HepG2 (cell line): Measurements from ENCODE around the gene INHBC. TPM values are rescaled to one million over a fixed set of nuclear protein-coding genes. Genes with fewer than 3 reads are reported as not detected.

Source experiments
- ATF7 ChIP-seq, 2 experiments: fragments of 450-650 bp in 1 of 2; sonication (generic) in 1 of 2; formaldehyde crosslinking in 1 of 2; IDR thresholded peaks; 2 replicates each; pipeline versions ENCODE4 v1.4.0 to v1.6.1; 2016 to 2020; ENCODE audit warnings: antibody characterized with exemption in 1 of 2, mild to moderate bottlenecking in 1 of 2, missing genetic modification reagents in 1 of 2
- ERF ChIP-seq: IDR thresholded peaks from 2 replicates; pipeline ENCODE4 v1.6.1; 2018; ENCODE audit warnings: missing biosample characterization, missing genetic modification reagents
- FOXO1 ChIP-seq: sonication (generic); formaldehyde crosslinking; IDR thresholded peaks from 2 replicates; pipeline ENCODE4 v1.4.0; 2020; ENCODE audit warnings: missing genetic modification reagents
- HMGXB3 ChIP-seq: sonication (generic); formaldehyde crosslinking; IDR thresholded peaks from 2 replicates; pipeline ENCODE4 v1.4.0; 2020; ENCODE audit warnings: missing genetic modification reagents, borderline replicate concordance
- KDM3A ChIP-seq: IDR thresholded peaks from 2 replicates; pipeline ENCODE4 v1.6.1; 2018; ENCODE audit warnings: low read depth, missing compliant biosample characterization
- MEIS1 ChIP-seq: sonication (generic); formaldehyde crosslinking; IDR thresholded peaks from 2 replicates; pipeline ENCODE4 v1.9.0; 2021; ENCODE audit warnings: mild to moderate bottlenecking, missing genetic modification reagents, moderate library complexity, borderline replicate concordance
- MYNN ChIP-seq: sonication (generic); formaldehyde crosslinking; IDR thresholded peaks from 2 replicates; pipeline ENCODE4 v1.4.0; 2020; ENCODE audit warnings: mild to moderate bottlenecking, low read depth, missing genetic modification reagents
- NR2C2 ChIP-seq: sonication (generic); formaldehyde crosslinking; IDR thresholded peaks from 2 replicates; pipeline ENCODE4 v1.4.0; 2020; ENCODE audit warnings: missing genetic modification reagents, mild to moderate bottlenecking, moderate library complexity, borderline replicate concordance
- NR2F6 ChIP-seq, 2 experiments: IDR thresholded peaks; 2 replicates each; pipeline ENCODE4 v1.6.1; 2016; ENCODE audit warnings: antibody characterized with exemption in 1 of 2, mild to moderate bottlenecking in 1 of 2
- SALL1 ChIP-seq: sonication (generic); formaldehyde crosslinking; IDR thresholded peaks from 2 replicates; pipeline ENCODE4 v1.8.0; 2022; ENCODE audit warnings: mild to moderate bottlenecking, missing genetic modification reagents
- SIX1 ChIP-seq: sonication (generic); formaldehyde crosslinking; IDR thresholded peaks from 2 replicates; pipeline ENCODE4 v1.4.0; 2020; ENCODE audit warnings: missing genetic modification reagents, borderline replicate concordance
- SPEN ChIP-seq: sonication (generic); formaldehyde crosslinking; IDR thresholded peaks from 2 replicates; pipeline ENCODE4 v1.5.1; 2020; ENCODE audit warnings: low read depth, mild to moderate bottlenecking, missing genetic modification reagents
- SRSF4 ChIP-seq: fragments of 200-400 bp; formaldehyde crosslinking; IDR thresholded peaks from one replicate; pipeline ENCODE4 v1.6.1; 2018; ENCODE audit warnings: mild to moderate bottlenecking, low read depth, low read length, moderate library complexity; ENCODE audit not compliant: poor library complexity, severe bottlenecking
- YEATS4 ChIP-seq: sonication (generic); formaldehyde crosslinking; IDR thresholded peaks from 2 replicates; pipeline ENCODE4 v1.4.0; 2020; ENCODE audit warnings: missing genetic modification reagents, borderline replicate concordance
- ZNF12 ChIP-seq: sonication (generic); formaldehyde crosslinking; IDR thresholded peaks from 2 replicates; pipeline ENCODE4 v1.5.0; 2020; ENCODE audit warnings: missing genetic modification reagents
- polyA plus RNA-seq, 8 experiments: library from polyadenylated mRNA; depleted of rRNA in 3 of 8; stranded (reverse) in 7 of 8; unstranded in 1 of 8; fragments of >200 nt; fragmentation: Illumina TruSeq in 4 of 8; extraction: Trizol in 4 of 8; gene quantifications; 2 replicates each; pipeline versions ENCODE4 v1.2.1 to v1.2.3, GENCODE V29; 2011 to 2016; ENCODE audit warnings: low read depth in 4 of 8, missing spikeins in 1 of 8, mixed read lengths in 1 of 8; ENCODE audit not compliant: insufficient read depth in 1 of 8
- total RNA-seq, 5 experiments: library from RNA; depleted of rRNA; stranded (reverse); fragments of >200 nt; fragmentation: Illumina TruSeq; extraction: Trizol; gene quantifications; 2 replicates each; pipeline ENCODE4 v1.2.3, GENCODE V29; 2016; ENCODE audit warnings: low read depth in 1 of 5
- TF ChIP-seq, protein P1 (sequence below): sonication (generic); formaldehyde crosslinking; IDR thresholded peaks from 2 replicates; pipeline ENCODE4 v1.5.0; 2020; ENCODE audit warnings: missing genetic modification reagents, mild to moderate bottlenecking, borderline replicate concordance
- TF ChIP-seq, protein P2 (sequence below): sonication (generic); formaldehyde crosslinking; IDR thresholded peaks from 2 replicates; pipeline ENCODE4 v1.4.0; 2020; ENCODE audit warnings: missing genetic modification reagents

INHBC gene
- total and polyA plus RNA-seq, 2 of the 13 experiments (the other 11 are each of a cell fraction or from before 2014, with no cell fraction given), result 1.8 to 13.8 TPM

DNA sequence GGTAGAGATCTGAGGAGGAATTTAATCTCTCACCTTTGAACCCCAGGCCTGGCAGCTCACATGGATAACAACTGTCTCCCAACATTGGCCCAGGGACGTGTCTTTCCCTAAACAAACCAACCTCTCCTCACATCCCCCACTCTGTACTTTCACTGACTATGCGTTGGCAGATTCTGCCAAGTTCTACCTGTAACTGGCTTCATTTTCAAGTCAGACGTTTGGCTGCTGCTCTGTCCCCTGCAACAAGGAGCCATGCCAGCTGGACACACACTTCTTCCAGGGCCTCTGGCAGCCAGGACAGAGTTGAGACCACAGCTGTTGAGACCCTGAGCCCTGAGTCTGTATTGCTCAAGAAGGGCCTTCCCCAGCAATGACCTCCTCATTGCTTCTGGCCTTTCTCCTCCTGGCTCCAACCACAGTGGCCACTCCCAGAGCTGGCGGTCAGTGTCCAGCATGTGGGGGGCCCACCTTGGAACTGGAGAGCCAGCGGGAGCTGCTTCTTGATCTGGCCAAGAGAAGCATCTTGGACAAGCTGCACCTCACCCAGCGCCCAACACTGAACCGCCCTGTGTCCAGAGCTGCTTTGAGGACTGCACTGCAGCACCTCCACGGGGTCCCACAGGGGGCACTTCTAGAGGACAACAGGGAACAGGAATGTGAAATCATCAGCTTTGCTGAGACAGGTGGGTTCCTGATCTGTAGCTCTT is at the start of gene INHBC (continued):
- TF ChIP-seq HMGXB3 (CRISPR knock-in tag), result no peak
- TF ChIP-seq YEATS4, result peak; percentile 60; the same call in 1 of the 2 replicates
- TF ChIP-seq, protein P1, sequence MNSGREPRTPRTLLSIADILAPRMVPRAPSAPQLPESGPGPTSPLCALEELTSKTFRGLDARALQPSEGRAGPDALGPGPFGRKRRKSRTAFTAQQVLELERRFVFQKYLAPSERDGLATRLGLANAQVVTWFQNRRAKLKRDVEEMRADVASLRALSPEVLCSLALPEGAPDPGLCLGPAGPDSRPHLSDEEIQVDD, result no peak
- no peak for TF ChIP-seq FOXO1 (CRISPR knock-in tag)
- TF ChIP-seq ERF (CRISPR knock-in tag), result peak; percentile 5; the same call in 1 of the 2 replicates
- 0 out of 2 replicates have a peak, but pooled peaks have one; percentile 39 for TF ChIP-seq NR2F6 (IDR thresholded peaks at IDR 0.05)
- TF ChIP-seq NR2F6 (CRISPR knock-in tag; IDR thresholded peaks at IDR 0.05), result peak; percentile 59
- peak; percentile 51; the same call in 1 of the 2 replicates for TF ChIP-seq MEIS1
- peak; percentile 60 for TF ChIP-seq SPEN (CRISPR knock-in tag)
- TF ChIP-seq SIX1, result no peak
- TF ChIP-seq ATF7 (IDR thresholded peaks at IDR 0.05), result no peak
- peak; percentile 70; the same call in 1 of the 2 replicates for TF ChIP-seq ATF7 (CRISPR knock-in tag; IDR thresholded peaks at IDR 0.05)
- TF ChIP-seq, protein P2, sequence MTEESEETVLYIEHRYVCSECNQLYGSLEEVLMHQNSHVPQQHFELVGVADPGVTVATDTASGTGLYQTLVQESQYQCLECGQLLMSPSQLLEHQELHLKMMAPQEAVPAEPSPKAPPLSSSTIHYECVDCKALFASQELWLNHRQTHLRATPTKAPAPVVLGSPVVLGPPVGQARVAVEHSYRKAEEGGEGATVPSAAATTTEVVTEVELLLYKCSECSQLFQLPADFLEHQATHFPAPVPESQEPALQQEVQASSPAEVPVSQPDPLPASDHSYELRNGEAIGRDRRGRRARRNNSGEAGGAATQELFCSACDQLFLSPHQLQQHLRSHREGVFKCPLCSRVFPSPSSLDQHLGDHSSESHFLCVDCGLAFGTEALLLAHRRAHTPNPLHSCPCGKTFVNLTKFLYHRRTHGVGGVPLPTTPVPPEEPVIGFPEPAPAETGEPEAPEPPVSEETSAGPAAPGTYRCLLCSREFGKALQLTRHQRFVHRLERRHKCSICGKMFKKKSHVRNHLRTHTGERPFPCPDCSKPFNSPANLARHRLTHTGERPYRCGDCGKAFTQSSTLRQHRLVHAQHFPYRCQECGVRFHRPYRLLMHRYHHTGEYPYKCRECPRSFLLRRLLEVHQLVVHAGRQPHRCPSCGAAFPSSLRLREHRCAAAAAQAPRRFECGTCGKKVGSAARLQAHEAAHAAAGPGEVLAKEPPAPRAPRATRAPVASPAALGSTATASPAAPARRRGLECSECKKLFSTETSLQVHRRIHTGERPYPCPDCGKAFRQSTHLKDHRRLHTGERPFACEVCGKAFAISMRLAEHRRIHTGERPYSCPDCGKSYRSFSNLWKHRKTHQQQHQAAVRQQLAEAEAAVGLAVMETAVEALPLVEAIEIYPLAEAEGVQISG (CRISPR knock-in tag), result peak; percentile 20; the same call in 1 of the 2 replicates
- peak; percentile 70 for TF ChIP-seq NR2C2
- no peak for TF ChIP-seq SRSF4
- TF ChIP-seq MYNN (CRISPR knock-in tag), result no peak
- TF ChIP-seq ZNF12 (CRISPR knock-in tag), result peak; percentile 74
- 0 out of 2 replicates have a peak, but pooled peaks have one; percentile 12 for TF ChIP-seq SALL1 (CRISPR knock-in tag)
- TF ChIP-seq KDM3A (CRISPR knock-in tag), result peak; percentile 16; the same call in 1 of the 2 replicates
